NCI-H1417 treated with DMSO at 0.1 percent for 48 hours (cell line): ENCODE results near the gene SNRNP25.

Experiments used
- DNase-seq: peaks from one replicate; lab custom pipeline; 2025; lab: John Stamatoyannopoulos, UW

The SNRNP25 gene

GRCh38 chr16:78444-79150, 25.0 kb downstream of the SNRNP25 start:
- DNase-seq: no peak

GRCh38 chr16:79151-80054, 25.8 kb downstream of the SNRNP25 start:
- DNase-seq: no peak

GRCh38 chr16:83060-83603, 29.5 kb downstream of the SNRNP25 start:
- DNase-seq: no peak

GRCh38 chr16:83781-84615, 30.4 kb downstream of the SNRNP25 start:
- no peak for DNase-seq

- DNase-seq: no peak
Measured at GRCh38 chr16:84718-85406, 31.2 kb downstream of the SNRNP25 start.

- DNase-seq: no peak
Measured at GRCh38 chr16:85407-85782, 31.8 kb downstream of the SNRNP25 start.

GRCh38 chr16:85865-86264, 32.2 kb downstream of the SNRNP25 start:
- no peak for DNase-seq

GRCh38 chr16:86483-86952, 32.9 kb downstream of the SNRNP25 start:
- no peak for DNase-seq

- DNase-seq: no peak
Measured at GRCh38 chr16:88613-89012, 35.0 kb downstream of the SNRNP25 start.

- DNase-seq: no peak
Measured at GRCh38 chr16:89391-90302, 36.0 kb downstream of the SNRNP25 start.

- DNase-seq: no peak
Measured at GRCh38 chr16:91484-91883, 37.9 kb downstream of the SNRNP25 start.

- DNase-seq: no peak
Measured at GRCh38 chr16:92431-93339, 39.1 kb downstream of the SNRNP25 start.

GRCh38 chr16:94918-95265, 41.3 kb downstream of the SNRNP25 start:
- no peak for DNase-seq

GRCh38 chr16:96935-97381, 43.3 kb downstream of the SNRNP25 start:
- DNase-seq: no peak

GRCh38 chr16:97822-98221, 44.2 kb downstream of the SNRNP25 start:
- DNase-seq: no peak

- DNase-seq: no peak
Measured at GRCh38 chr16:100989-101388, 47.4 kb downstream of the SNRNP25 start.

- DNase-seq: no peak
Measured at GRCh38 chr16:101586-101985, 48.0 kb downstream of the SNRNP25 start.

GRCh38 chr16:102060-102855, 48.6 kb downstream of the SNRNP25 start:
- no peak for DNase-seq
